ENCODE data around the gene ITGA2B.

DNA sequence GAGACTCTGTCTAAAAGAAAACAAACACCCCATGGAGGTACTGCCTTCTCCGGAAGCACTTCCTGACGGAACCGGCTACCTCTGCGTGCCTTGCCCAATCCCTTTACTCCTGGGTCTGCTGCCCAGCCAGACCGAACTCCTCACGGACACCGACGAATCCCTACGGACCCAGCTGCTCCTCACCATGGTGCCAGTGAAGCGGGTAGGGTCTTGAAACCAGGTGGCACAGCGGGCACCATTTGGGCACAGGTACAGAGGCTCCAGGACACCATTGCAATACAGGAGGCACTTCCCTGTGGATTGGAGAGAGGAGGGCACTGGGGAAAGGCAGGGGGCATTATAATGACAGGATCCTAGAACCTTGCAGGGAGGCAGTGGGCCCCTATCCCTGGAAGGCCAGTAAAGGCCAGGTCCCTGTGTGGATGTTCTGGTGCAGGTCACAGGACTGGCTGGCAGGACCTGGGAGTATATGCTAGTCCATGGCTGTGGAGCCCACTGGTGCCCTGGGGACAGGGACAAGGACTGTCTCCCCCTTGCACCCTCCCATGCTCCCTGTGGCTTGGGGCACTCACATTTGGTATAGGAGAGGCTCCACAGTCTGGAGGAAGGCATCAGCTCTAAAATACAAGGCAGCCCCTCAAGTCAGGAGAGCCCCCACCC is 67.1 kb downstream of the ITGA2B start:
- TF ChIP-seq, protein P1, sequence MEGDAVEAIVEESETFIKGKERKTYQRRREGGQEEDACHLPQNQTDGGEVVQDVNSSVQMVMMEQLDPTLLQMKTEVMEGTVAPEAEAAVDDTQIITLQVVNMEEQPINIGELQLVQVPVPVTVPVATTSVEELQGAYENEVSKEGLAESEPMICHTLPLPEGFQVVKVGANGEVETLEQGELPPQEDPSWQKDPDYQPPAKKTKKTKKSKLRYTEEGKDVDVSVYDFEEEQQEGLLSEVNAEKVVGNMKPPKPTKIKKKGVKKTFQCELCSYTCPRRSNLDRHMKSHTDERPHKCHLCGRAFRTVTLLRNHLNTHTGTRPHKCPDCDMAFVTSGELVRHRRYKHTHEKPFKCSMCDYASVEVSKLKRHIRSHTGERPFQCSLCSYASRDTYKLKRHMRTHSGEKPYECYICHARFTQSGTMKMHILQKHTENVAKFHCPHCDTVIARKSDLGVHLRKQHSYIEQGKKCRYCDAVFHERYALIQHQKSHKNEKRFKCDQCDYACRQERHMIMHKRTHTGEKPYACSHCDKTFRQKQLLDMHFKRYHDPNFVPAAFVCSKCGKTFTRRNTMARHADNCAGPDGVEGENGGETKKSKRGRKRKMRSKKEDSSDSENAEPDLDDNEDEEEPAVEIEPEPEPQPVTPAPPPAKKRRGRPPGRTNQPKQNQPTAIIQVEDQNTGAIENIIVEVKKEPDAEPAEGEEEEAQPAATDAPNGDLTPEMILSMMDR (IDR thresholded peaks at IDR 0.05) = no peak
- no peak for TF ChIP-seq POLR2A (IDR thresholded peaks at IDR 0.05)

Data from tibial nerve (tissue), 3 donors.